Dorsolateral prefrontal cortex (tissue), 118 donors: ENCODE results near the gene MYO1G. TPM values are rescaled to one million over a fixed set of nuclear protein-coding genes. Genes with fewer than 3 reads are reported as not detected.

Experiments used
- total RNA-seq, 120 experiments: library from RNA; stranded (reverse); gene quantifications; one replicate each; pipeline versions ENCODE4 v1.2.3 to v1.2.4, GENCODE V29; 2022

MYO1G gene
- total RNA-seq, 120 experiments from 2014 or later: 0.17 to 9.5 (median 1.2) TPM

Other genes with a start within 250 kb of the MYO1G start
- gene ZMIZ2, start 230.2 kb downstream of the MYO1G start, total RNA-seq: 100 to 1,000 TPM; 106 to 231 (median 160) TPM
- 1,000 to 10,000 TPM in 90 of 120 experiments, 100 to 1,000 TPM in 30; 527 to 1,424 (median 1,151) TPM for gene PPIA, start 182.3 kb downstream of the MYO1G start, total RNA-seq
- 100 to 1,000 TPM; 150 to 227 (median 186) TPM for gene H2AZ2, start 130.9 kb downstream of the MYO1G start, total RNA-seq
- gene PURB, start 93.5 kb downstream of the MYO1G start, total RNA-seq: 10 to 100 TPM; 28.0 to 55.6 (median 40.5) TPM
- gene CCM2, start 21.2 kb upstream of the MYO1G start, total RNA-seq: 100 to 1,000 TPM in 2 of 120 experiments, 10 to 100 TPM in 118; 53.3 to 108 (median 80.9) TPM
- gene NACAD, start 110.0 kb upstream of the MYO1G start, total RNA-seq: 100 to 1,000 TPM in 34 of 120 experiments, 10 to 100 TPM in 86; 52.6 to 238 (median 83.3) TPM
- gene TBRG4, start 132.7 kb upstream of the MYO1G start, total RNA-seq: 10 to 100 TPM; 39.3 to 66.1 (median 52.5) TPM
- gene RAMP3, start 178.8 kb upstream of the MYO1G start, total RNA-seq: 10 to 100 TPM in 71 of 120 experiments, 1 to 10 TPM in 49; 2.2 to 25.9 (median 10.8) TPM